GM12872 (cell line): ENCODE results near the gene SEMA5A.

ENCODE experiments used
- CTCF ChIP-seq: IDR thresholded peaks from 3 replicates; pipeline ENCODE4 v1.5.1; 2011; ENCODE audit warnings: low read depth, mild to moderate bottlenecking, low read length, moderate library complexity; ENCODE audit not compliant: insufficient read depth

Gene SEMA5A

GRCh38 chr5:9572246-9572645 lies 26.4 kb upstream of the SEMA5A start:
- TF ChIP-seq CTCF, result no peak

GRCh38 chr5:9570876-9571275 lies 25.0 kb upstream of the SEMA5A start:
- no peak for TF ChIP-seq CTCF

- TF ChIP-seq CTCF, result no peak
These were observed 21.2 kb upstream of the SEMA5A start for GRCh38 chr5:9567039-9567438.

- TF ChIP-seq CTCF, result no peak
These were observed 18.9 kb upstream of the SEMA5A start for GRCh38 chr5:9564752-9565151.

GRCh38 chr5:9562141-9562540 lies 16.3 kb upstream of the SEMA5A start:
- no peak for TF ChIP-seq CTCF

- no peak for TF ChIP-seq CTCF
These were observed 14.1 kb upstream of the SEMA5A start for GRCh38 chr5:9559965-9560364.

GRCh38 chr5:9558319-9558965 lies 12.6 kb upstream of the SEMA5A start:
- TF ChIP-seq CTCF, result no peak

- TF ChIP-seq CTCF, result no peak
These were observed 11.8 kb upstream of the SEMA5A start for GRCh38 chr5:9557696-9558095.
